OCI-LY7 (cell line): ENCODE results near the gene CDKL1. TPM values are rescaled to one million over a fixed set of nuclear protein-coding genes. Genes with fewer than 3 reads are reported as not detected.
A peak's percentile ranks its signal among the peaks of the same experiment; 100 is the strongest.

Experiments used
- Bru-seq: library from RNA; stranded (reverse); fragments of 400-500 nt; gene quantifications from one replicate; lab custom pipeline; 2021; lab: Mats Ljungman, UMichigan
- BruChase-seq, 2 experiments: library from RNA; stranded (reverse); fragments of 400-500 nt; gene quantifications; one replicate each; lab custom pipeline; 2021; lab: Mats Ljungman, UMichigan
- BruUV-seq: library from RNA; stranded (reverse); fragments of 400-500 nt; replicated peaks from 2 replicates; lab custom pipeline; 2021; lab: Mats Ljungman, UMichigan
- CTCF ChIA-PET: fragments of 300-600 bp; sonication (Branson Sonifier 250); formaldehyde crosslinking; loops from one replicate; lab custom pipeline; 2022; ENCODE audit warnings: antibody characterized with exemption; ENCODE audit not compliant: unreplicated experiment; lab: Charles Lee
- POLR2A ChIA-PET: fragments of 300-600 bp; sonication (Branson Sonifier 250); formaldehyde crosslinking; loops from one replicate; lab custom pipeline; 2022; ENCODE audit warnings: antibody characterized with exemption; lab: Charles Lee
- DNase-seq: peaks from one replicate; pipeline ENCODE4 v3.0.0-alpha.2; 2015; ENCODE audit warnings: low spot score
- H2AFZ ChIP-seq: fragments of 200-600 bp; sonication (generic), shearing (Covaris generic); 2 replicates; pipeline ENCODE4 v1.6.1; 2014; ENCODE audit warnings: mild to moderate bottlenecking, antibody characterized with exemption, low read length, moderate library complexity
- H3K27ac ChIP-seq: fragments of 200-600 bp; sonication (generic); 2 replicates; pipeline ENCODE4 v1.5.1; 2014; ENCODE audit warnings: mixed run types, low read depth, mild to moderate bottlenecking, moderate library complexity, low read length, inconsistent platforms; ENCODE audit not compliant: poor library complexity, severe bottlenecking
- H3K36me3 ChIP-seq: fragments of 200-600 bp; sonication (generic); 2 replicates; pipeline ENCODE4 v1.6.1; 2014; ENCODE audit warnings: mild to moderate bottlenecking, antibody characterized with exemption, low read length, moderate library complexity, mixed read lengths; ENCODE audit not compliant: insufficient read depth
- H3K4me1 ChIP-seq: fragments of 200-600 bp; sonication (generic); 2 replicates; pipeline ENCODE4 v1.5.1; 2014; ENCODE audit warnings: mild to moderate bottlenecking, low read length; ENCODE audit not compliant: insufficient read depth, poor library complexity, severe bottlenecking
- H3K4me2 ChIP-seq: fragments of 200-600 bp; sonication (generic); 2 replicates; pipeline ENCODE4 v1.6.1; 2014; ENCODE audit warnings: mild to moderate bottlenecking, low read length
- H3K4me3 ChIP-seq: fragments of 200-600 bp; sonication (generic); 2 replicates; pipeline ENCODE4 v1.5.1; 2014; ENCODE audit warnings: mild to moderate bottlenecking, low read depth, low read length; ENCODE audit not compliant: poor library complexity, severe bottlenecking
- H3K79me2 ChIP-seq: fragments of 200-600 bp; sonication (generic); 2 replicates; pipeline ENCODE4 v1.6.1; 2016; ENCODE audit warnings: low read depth, mild to moderate bottlenecking, low read length, moderate library complexity, mixed read lengths; ENCODE audit not compliant: insufficient read depth
- H3K9me2 ChIP-seq: fragments of 200-600 bp; sonication (generic); 2 replicates; pipeline ENCODE4 v1.6.1; 2016; ENCODE audit warnings: mild to moderate bottlenecking, low read length, mixed read lengths; ENCODE audit not compliant: insufficient read depth
- H3K9me3 ChIP-seq: fragments of 200-600 bp; sonication (generic); 2 replicates; pipeline ENCODE4 v1.6.1; 2014; ENCODE audit warnings: mild to moderate bottlenecking, mixed run types, low read length, mixed read lengths
- H4K20me1 ChIP-seq: fragments of 200-600 bp; sonication (generic); 2 replicates; pipeline ENCODE4 v1.6.1; 2014; ENCODE audit warnings: mild to moderate bottlenecking, antibody characterized with exemption, low read length, moderate library complexity, mixed read lengths; ENCODE audit not compliant: insufficient read depth
- CTCF ChIP-seq: fragments of 200-600 bp; sonication (generic); conservative IDR thresholded peaks from 2 replicates; pipeline ENCODE4 v1.5.1; 2014; ENCODE audit warnings: mild to moderate bottlenecking, antibody characterized with exemption, low read length, moderate library complexity, mixed read lengths
- EZH2phosphoT487 ChIP-seq: fragments of 200-600 bp; sonication (generic); IDR thresholded peaks from 2 replicates; pipeline ENCODE4 v1.6.1; 2018; ENCODE audit warnings: low read depth, borderline replicate concordance, mild to moderate bottlenecking, mixed run types, antibody characterized with exemption, low read length, moderate library complexity, mixed read lengths
- intact Hi-C: fragments of 100-400 bp; cut with micrococcal nuclease; formaldehyde crosslinking; loops from one replicate; pipeline ENCODE4 v1.10.0; 2022; ENCODE audit not compliant: unreplicated experiment
- long read RNA-seq: library from polyadenylated mRNA; stranded (forward); transcript quantifications from one replicate; pipeline ENCODE4 v2.0.0, GENCODE V29; 2022
- total RNA-seq, 2 experiments: library from RNA; depleted of rRNA in 1 of 2; stranded (reverse); fragments of >200 nt in 1 of 2; shearing (Covaris generic) in 1 of 2; gene quantifications; 2 replicates each; pipeline ENCODE4 v1.2.3, GENCODE V29; 2014 to 2022

CDKL1 gene
- total RNA-seq (2014; rRNA removed; shearing (Covaris generic)) = 0.09 TPM in 1 of 2 replicates, not detected in the other
- total RNA-seq (2022) = 0.22 and 0.36 TPM in 2 replicates
- percentile 22 among the genes with signal in this experiment for Bru-seq, nascent RNA
- BruChase-seq, experiment 1, labeled RNA remaining after a 6-hour chase = percentile 28 among the genes with signal in this experiment
- BruChase-seq, experiment 2, labeled RNA remaining after a 2-hour chase = percentile 26 among the genes with signal in this experiment
- long read RNA-seq, partial matches to known transcripts = 0 of 18 reads
- long read RNA-seq, other reads (novel, unspliced or antisense) = 18 of 18 reads

DNA sequence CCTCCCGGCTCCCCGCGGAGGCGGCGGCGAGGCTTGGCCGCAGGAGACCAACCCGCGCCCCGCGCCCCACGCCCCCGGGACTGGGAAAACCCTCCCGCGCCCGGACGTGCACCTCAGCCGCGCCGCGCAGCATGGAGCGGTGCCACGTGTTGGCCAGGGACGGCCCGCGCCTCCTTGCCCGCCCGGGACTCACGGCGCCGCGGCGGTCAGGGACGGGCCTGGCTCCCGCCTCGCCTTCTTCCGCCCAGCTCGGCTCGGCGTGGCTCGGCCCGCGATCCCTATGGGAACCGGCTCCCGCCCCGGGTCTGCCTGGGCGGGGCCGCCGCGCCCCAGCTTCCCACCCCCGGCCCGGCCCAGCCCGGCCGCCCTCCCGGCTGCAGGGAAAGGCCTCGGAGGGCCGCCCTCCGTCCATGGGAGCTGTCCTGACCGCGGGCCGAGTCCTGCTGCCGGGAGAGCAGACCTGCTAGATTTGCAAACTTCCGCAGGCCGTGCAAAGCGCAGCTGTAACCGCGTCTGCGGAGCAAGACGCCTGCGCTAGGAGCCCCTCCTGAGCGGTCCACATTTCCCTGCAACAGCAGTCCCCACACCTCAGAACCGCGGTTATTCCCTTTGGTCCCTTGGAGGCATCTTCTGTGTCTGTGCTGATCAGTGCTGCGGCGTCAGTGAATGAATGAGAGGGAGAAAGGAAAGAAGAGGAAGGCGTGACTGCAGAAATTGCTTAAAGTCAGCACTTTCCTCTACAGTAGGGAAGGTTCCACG lies at the start of gene CDKL1:
Gene CDKL1 (minus strand): TSS at position 251 of the 759 bp plus-strand sequence. CDS start 1,013 bp downstream, outside the sequence.
- 0 out of 2 replicates have a peak, but pooled peaks have one; percentile 12 for TF ChIP-seq EZH2phosphoT487
- TF ChIP-seq CTCF = no peak
- Histone ChIP-seq H3K9me2 (no peaks in the 10 kb centered on the region), H2AFZ (peak within 1 kb of the TSS; percentile 64; the same call in 1 of the 2 replicates), H3K27ac (no peak within 1 kb of the TSS), H3K9me3 (no peaks in the 10 kb centered on the region), H3K79me2 (no peaks in the 10 kb centered on the region), H3K4me2 (peak within 1 kb of the TSS; percentile 84), H4K20me1 (no peaks in the 10 kb centered on the region), H3K4me3 (peak within 1 kb of the TSS; percentile 59), H3K4me1 (peaks cover 12% of the 10 kb centered on the region), H3K36me3 (no peaks in the 10 kb centered on the region)
- BruUV-seq = no TSS peak
- intact Hi-C loops = no loop called here
- DNase-seq = no peak
- ChIA-PET POLR2A (interaction anchor here (0.6 to 1.0 kb wide), 2 partner anchors 17 to 67 kb away, joined by 3 to 4 read pairs; no protein-coding TSS in a partner anchor), CTCF (interaction anchor here (0.6 kb wide), 1 partner anchor 86 kb away, joined by 3 read pairs; no protein-coding TSS in a partner anchor)

DNA sequence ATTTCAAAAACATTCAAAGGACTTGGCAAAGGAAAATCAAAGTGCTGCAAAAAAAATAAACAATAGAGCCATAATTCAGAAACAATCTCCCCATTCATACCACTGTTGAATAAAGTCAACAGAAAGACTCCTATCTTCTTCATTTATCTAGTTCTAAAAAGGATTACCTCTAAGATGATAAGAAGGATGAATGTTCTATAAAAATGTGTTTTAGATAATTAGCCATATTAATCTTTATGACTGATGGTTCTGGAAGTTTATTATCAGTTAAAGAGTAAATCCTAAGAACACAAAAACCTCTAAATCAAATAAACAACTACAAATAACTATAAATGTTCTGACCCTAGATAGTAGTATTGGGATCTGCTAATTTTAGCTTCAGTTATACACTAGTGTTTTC lies 37.8 kb upstream of the CDKL1 start:
- TF ChIP-seq EZH2phosphoT487 = no peak
- TF ChIP-seq CTCF = no peak
- Histone ChIP-seq H3K79me2 (no peaks in the 10 kb centered on the region), H3K27ac (no peak overlapping the region), H3K9me3 (peaks cover 13% of the 10 kb centered on the region), H4K20me1 (no peaks in the 10 kb centered on the region), H3K9me2 (no peaks in the 10 kb centered on the region), H3K4me2 (no peak overlapping the region), H3K4me1 (no peaks in the 10 kb centered on the region), H2AFZ (no peak overlapping the region), H3K4me3 (no peak overlapping the region), H3K36me3 (peaks cover 46% of the 10 kb centered on the region)
- ChIA-PET POLR2A (interaction anchor here (0.6 kb wide), 1 partner anchor 14 kb away, joined by 3 read pairs; no protein-coding TSS in a partner anchor), CTCF (no interaction called here)
- DNase-seq = no peak
- no TSS peak for BruUV-seq
- intact Hi-C loops = no loop called here
